ENCODE measurements around the gene CD19.
"Not testable (repeated sequence)": the region's sequence is repeated elsewhere in the genome, so short reads cannot be mapped to it uniquely, and the experiment has no call there.

The CD19 gene

GRCh38 chr16:28936784-28937155 is 5.0 kb downstream of the CD19 start:
- DNase-seq (ENCODE audit: low read depth in 3 of 3): no peak

DNA sequence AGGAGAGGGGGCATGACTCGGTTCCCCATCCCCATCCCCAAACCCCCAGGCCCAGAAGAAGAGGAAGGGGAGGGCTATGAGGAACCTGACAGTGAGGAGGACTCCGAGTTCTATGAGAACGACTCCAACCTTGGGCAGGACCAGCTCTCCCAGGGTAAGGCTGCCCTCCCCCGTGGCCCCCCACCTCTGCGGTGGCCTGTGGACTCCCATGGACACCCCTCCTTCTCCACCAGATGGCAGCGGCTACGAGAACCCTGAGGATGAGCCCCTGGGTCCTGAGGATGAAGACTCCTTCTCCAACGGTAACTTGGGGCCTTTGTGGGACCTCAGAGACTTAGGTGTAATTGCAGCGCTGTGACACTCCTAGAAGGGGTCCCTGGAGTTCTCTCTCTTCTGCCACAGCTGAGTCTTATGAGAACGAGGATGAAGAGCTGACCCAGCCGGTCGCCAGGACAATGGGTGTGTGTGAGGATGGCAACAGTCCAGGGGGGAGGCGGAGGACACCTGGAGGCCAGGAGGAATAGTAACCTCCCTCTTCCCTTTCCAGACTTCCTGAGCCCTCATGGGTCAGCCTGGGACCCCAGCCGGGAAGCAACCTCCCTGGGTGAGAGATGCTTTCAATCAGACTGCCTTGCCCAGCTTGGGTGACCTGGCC is 5.6 kb downstream of the CD19 start:
- no peak for DNase-seq (ENCODE audit: low read depth in 3 of 3)

GRCh38 chr16:28938721-28939120 is 7.0 kb downstream of the CD19 start:
- no peak for DNase-seq (ENCODE audit: low read depth in 3 of 3)

GRCh38 chr16:28939825-28940224 is 8.1 kb downstream of the CD19 start:
- not testable (repeated sequence) for DNase-seq (ENCODE audit: low read depth in 3 of 3)

GRCh38 chr16:28943281-28943680 is 11.5 kb downstream of the CD19 start:
- DNase-seq (ENCODE audit: low read depth in 3 of 3): no peak

- no peak for DNase-seq (ENCODE audit: low read depth in 3 of 3)
These were observed 14.9 kb downstream of the CD19 start for GRCh38 chr16:28946681-28947080.

- DNase-seq (ENCODE audit: low read depth in 3 of 3): peak; percentile 99 to 100 (median 99)
These were observed 19.1 kb downstream of the CD19 start, which contains the start of gene NFATC2IP for GRCh38 chr16:28950648-28951409. NFATC2IP (plus strand) TSS chr16:28950937; CDS start chr16:28951012, 75 bp downstream.

- DNase-seq (ENCODE audit: low read depth in 3 of 3): no peak
These were observed 19.7 kb downstream of the CD19 start for GRCh38 chr16:28951410-28951943.

DNA sequence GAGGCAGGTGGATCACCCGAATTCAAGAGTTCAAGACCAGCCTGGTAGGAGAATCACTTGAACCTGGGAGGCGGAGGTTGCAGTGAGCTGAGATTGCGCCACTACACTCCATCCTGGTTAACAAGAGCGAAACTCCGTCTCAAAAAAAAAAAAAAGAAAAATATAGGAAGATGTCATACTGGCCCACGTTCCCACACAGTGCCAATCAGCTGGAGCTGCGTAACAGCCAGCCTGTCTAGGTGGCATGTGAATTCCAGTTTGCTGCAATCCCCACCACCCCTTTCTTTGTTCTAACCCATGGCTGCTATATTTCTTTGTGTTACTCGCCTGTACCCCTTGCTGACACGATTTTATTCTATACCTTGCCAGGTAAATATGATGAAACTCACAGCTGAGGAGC is 26.4 kb downstream of the CD19 start:
- DNase-seq (ENCODE audit: low read depth in 3 of 3): no peak

GRCh38 chr16:28958836-28959235 is 27.1 kb downstream of the CD19 start:
- DNase-seq (ENCODE audit: low read depth in 3 of 3): no peak

DNA sequence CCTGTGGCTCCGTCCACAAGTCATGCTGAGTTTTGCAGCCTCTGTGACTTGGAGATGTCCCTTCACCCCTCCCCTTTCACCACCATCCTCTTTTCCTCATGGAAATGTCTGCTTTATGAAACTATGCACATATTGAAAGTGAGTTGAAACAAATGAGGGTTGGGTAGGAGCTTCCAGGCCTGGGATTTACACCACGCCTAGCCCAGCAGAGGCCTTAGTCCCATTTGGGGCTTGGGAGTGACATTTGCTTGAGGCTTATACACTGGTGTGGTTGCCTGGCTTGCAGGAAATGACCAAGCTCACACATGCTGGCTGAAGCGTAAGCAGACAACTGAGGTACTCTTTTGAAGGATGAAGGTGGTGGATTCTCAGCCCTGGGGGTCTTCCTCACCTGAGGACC is 32.3 kb downstream of the CD19 start:
- no peak for DNase-seq (ENCODE audit: low read depth in 3 of 3)

- no peak for DNase-seq (ENCODE audit: low read depth in 3 of 3)
These were observed 32.7 kb downstream of the CD19 start for GRCh38 chr16:28964496-28964895.

GRCh38 chr16:28967156-28967555 is 35.4 kb downstream of the CD19 start:
- no peak for DNase-seq (ENCODE audit: low read depth in 3 of 3)

DNA sequence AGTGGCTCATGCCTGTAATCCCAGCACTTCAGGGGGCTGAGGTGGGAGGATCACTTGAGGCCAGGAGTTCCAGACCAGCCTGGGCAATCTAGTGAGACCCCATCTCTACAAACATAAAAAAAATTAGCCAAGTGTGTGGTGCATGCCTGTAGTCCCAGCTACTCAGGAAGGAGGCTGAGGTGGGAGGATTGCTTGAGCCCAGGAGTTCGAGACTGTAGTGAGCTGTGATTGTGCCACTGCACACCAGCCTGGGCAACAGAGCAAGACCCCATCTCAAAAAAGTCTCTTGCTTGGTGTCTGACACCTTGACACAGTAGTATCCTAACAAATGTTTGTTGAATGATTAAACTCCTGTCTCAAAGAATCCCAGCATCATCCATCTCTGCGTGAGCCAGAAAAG is 37.9 kb downstream of the CD19 start:
- DNase-seq (ENCODE audit: low read depth in 3 of 3): not testable (repeated sequence)

GRCh38 chr16:28974007-28974436 is 42.3 kb downstream of the CD19 start:
- no peak for DNase-seq (ENCODE audit: low read depth in 3 of 3)

DNA sequence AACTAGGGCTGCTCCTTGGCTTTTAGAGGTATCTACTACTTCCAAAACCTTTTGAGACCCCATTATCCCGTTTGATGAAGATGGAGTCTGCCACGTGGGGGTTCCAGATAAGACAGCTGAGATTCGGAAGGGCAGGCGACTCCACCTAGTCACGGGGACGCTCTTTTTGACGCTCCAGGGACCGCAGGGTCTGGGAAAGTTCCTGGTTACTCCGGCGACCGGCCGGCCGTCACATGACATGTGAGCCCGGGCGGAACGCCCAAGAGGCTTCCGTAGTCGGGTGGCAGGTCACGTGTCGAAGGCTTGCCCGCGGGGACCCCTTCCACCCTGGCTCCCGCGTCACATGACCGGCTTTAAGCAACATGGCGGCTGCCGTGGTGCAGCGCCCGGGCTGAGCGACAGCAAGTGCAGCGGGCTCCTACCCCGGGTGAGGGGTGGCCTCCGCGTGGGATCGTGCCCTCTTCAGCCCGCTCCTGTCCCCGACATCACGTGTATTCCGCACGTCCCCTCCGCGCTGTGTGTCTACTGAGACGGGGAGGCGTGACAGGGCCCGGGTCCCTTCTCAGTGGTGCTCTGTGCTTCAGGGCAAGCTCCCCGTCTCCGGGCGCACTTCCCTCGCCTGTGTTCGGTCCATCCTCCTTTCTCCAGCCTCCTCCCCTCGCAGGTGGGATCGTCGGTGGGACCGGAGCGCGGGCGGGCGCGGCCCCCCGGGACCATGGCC is 42.8 kb downstream of the CD19 start, which contains the start of gene SPNS1:
SPNS1 (plus strand) TSS at position 342 of the 721 bp plus-strand sequence; CDS start at position 716, 374 bp downstream.
- peak; percentile 82 to 87 (median 83) for DNase-seq (ENCODE audit: low read depth in 3 of 3)

GRCh38 chr16:28975158-28975599 is 43.4 kb downstream of the CD19 start:
- DNase-seq (ENCODE audit: low read depth in 3 of 3): no peak

- DNase-seq (ENCODE audit: low read depth in 3 of 3): no peak
These were observed 46.2 kb downstream of the CD19 start for GRCh38 chr16:28977703-28978662.

DNA sequence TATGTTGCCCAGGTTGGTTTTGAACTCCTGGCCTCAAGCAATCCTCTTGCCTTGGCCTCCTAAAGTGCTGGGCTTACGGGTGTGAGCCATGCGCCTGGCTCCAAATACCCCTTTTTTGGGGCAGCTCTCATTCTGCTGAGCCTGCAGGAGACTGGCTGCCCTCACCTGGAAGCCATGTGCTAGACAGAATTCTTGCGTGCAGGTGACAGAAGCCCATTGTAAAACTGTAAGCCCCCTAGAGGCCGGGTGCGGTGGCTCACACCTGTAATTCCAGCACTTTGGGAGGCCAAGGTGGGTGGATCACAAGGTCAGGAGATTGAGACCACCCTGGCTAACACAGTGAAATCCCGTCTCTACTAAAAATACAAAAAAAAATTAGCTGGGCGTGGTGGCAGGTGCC is 48.6 kb downstream of the CD19 start:
- not testable (repeated sequence) for DNase-seq (ENCODE audit: low read depth in 3 of 3)

DNA sequence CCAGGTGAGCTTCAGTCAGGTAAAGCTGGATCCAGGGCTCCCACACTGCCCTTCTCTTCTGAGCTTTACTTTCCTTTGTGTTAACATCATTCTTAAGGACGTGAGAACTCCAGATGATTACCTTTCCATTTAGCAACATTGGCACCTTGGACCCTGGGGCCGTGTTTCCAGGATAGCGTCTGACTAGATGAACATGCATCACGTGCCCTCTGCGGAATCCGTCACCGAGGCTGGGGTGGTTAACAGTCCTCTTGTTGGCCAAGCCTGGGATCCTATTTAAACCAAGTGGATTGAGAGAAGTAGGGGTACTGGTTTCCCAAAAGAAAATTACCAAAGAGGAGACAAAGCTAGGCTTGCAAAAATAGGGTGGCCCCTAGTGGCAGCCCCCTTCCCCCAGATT is 49.2 kb downstream of the CD19 start:
- no peak for DNase-seq (ENCODE audit: low read depth in 3 of 3)

- no peak for DNase-seq (ENCODE audit: low read depth in 3 of 3)
These were observed 49.7 kb downstream of the CD19 start for GRCh38 chr16:28981517-28981916.

Data from stimulated activated CD4-positive, alpha-beta T cell treated with anti-CD3 and anti-CD28 coated beads, TNF-alpha, amount 100 ng/mL, for 4 hours (primary cell).